Adrenal gland (tissue), 12 donors: ENCODE measurements around the gene PTPDC1. TPM values are rescaled to one million over a fixed set of nuclear protein-coding genes. Genes with fewer than 3 reads are reported as not detected.

Source experiments
- DNase-seq, 7 donors: peaks; one replicate each; pipeline ENCODE4 v3.0.0-alpha.2; 2019 to 2020
- H3K27ac ChIP-seq, 5 donors: fragments of 200-600 bp; sonication (generic) in 4 of 5; 1 replicate in 3 of 5; 2 replicates in 2 of 5; pipeline versions ENCODE4 v1.5.1 to v1.8.0; 2016 to 2020; ENCODE audit warnings: mild to moderate bottlenecking in 1 of 5
- H3K27me3 ChIP-seq: fragments of 200-600 bp; 2 replicates; pipeline ENCODE4 v1.8.0; 2021
- H3K36me3 ChIP-seq, 2 donors: fragments of 200-600 bp; replicated peaks in 1 of 2; 1 replicate in 1 of 2; 2 replicates in 1 of 2; pipeline versions ENCODE4 v1.5.1 to v1.8.0; 2018 to 2022
- H3K4me1 ChIP-seq, 2 donors: fragments of 200-600 bp; replicated peaks in 1 of 2; 1 replicate in 1 of 2; 2 replicates in 1 of 2; pipeline versions ENCODE4 v1.5.1 to v1.8.0; 2018 to 2021
- H3K4me3 ChIP-seq, 4 donors: fragments of 200-600 bp; sonication (generic) in 3 of 4; one replicate each; pipeline ENCODE4 v1.5.1; 2016 to 2018
- H3K9me3 ChIP-seq, 3 donors: fragments of 200-600 bp; sonication (generic) in 1 of 3; replicated peaks in 1 of 3; 1 replicate in 2 of 3; 2 replicates in 1 of 3; pipeline versions ENCODE4 v1.5.1 to v1.8.0; 2016 to 2021
- POLR2A ChIP-seq, 2 donors: fragments of 450-650 bp; IDR thresholded peaks; one replicate each; pipeline ENCODE4 v1.6.1; 2017; ENCODE audit warnings: antibody characterized with exemption in 2 of 2, mild to moderate bottlenecking in 2 of 2, moderate library complexity in 1 of 2
- WGBS, 4 donors: extraction: QIAGEN DNeasy Blood & Tissue Kit in 2 of 4; methylation state at CpG; one replicate each; pipeline versions ENCODE4 v1.1.5 to v1.1.7; 2013 to 2017; 5-methylcytosine and 5-hydroxymethylcytosine counted together
- intact Hi-C, 2 donors: fragments of 100-400 bp; cut with DNase I; formaldehyde crosslinking; loops; one replicate each; pipeline versions ENCODE4 v1.14.1 to v1.15.0; 2022 to 2023
- polyA plus RNA-seq, 3 donors: library from polyadenylated mRNA; stranded (reverse); fragments of 200-250 nt in 2 of 3; fragments of 350-450 nt in 1 of 3; fragmentation: Illumina TruSeq in 1 of 3; extraction: RNeasy Lipid Tissue Mini Kit (QIAGEN cat#74804) in 1 of 3; gene quantifications; one replicate each; pipeline ENCODE4 v1.2.3, GENCODE V29; 2013 to 2014
- total RNA-seq, 9 donors: library from RNA; depleted of rRNA in 4 of 9; stranded (reverse); fragments of >200 nt in 4 of 9; fragments of 120-200 nt in 1 of 9; fragmentation: NEBNext Ultra II Directional in 1 of 9; extraction: Animal tissue kit (Norgen Biotek cat#: 25700) in 1 of 9; gene quantifications; one replicate each; pipeline versions ENCODE4 v1.1.0 to v1.2.4, GENCODE V29; 2013 to 2023
- TF ChIP-seq, protein P1 (sequence below), 6 experiments: fragments of 450-650 bp in 4 of 6; fragments of 200-600 bp in 2 of 6; sonication (generic) in 1 of 6; IDR thresholded peaks; 1 replicate in 5 of 6; 2 replicates in 1 of 6; pipeline versions ENCODE4 v1.5.1 to v1.8.0; 2016 to 2021; ENCODE audit warnings: antibody characterized with exemption in 6 of 6, mild to moderate bottlenecking in 2 of 6, moderate library complexity in 1 of 6
- donor health status: healthy with polysubstance abuse.
- donor health status: Bipolar disorder and iron deficiency.
- donor health status: DM: yes; HTN: yes; CAD: no.
- donor health status: DM: no; HTN: no; CAD: no.
- donor health status: DM: no; HTN: no; CAD: no.
- donor health status: DM: yes; HTN: yes; CAD: no.

The PTPDC1 gene
- total and polyA plus RNA-seq, 12 donors, result 5.1 to 19.4 (median 9.4) TPM

DNA sequence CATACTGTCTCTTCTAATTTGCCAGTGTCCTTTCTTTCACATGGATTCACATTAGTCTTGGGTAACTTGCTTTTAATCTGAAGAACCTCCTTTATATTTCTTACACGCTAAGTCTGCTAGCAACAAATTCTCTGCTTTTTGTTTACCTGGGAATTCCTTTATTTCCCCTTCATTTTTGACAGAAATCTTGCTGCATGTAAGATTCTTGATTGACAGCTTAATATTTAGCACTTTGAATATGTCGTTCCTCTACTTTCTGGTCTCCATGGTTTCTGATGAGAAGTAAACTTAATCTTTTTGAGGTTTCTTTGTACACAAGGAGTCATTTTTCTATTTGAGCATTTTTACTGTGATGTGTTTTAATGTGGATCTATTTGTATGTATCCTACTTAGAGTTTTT lies 6.2 kb upstream of the PTPDC1 start:
- TF ChIP-seq, protein P1, sequence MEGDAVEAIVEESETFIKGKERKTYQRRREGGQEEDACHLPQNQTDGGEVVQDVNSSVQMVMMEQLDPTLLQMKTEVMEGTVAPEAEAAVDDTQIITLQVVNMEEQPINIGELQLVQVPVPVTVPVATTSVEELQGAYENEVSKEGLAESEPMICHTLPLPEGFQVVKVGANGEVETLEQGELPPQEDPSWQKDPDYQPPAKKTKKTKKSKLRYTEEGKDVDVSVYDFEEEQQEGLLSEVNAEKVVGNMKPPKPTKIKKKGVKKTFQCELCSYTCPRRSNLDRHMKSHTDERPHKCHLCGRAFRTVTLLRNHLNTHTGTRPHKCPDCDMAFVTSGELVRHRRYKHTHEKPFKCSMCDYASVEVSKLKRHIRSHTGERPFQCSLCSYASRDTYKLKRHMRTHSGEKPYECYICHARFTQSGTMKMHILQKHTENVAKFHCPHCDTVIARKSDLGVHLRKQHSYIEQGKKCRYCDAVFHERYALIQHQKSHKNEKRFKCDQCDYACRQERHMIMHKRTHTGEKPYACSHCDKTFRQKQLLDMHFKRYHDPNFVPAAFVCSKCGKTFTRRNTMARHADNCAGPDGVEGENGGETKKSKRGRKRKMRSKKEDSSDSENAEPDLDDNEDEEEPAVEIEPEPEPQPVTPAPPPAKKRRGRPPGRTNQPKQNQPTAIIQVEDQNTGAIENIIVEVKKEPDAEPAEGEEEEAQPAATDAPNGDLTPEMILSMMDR (IDR thresholded peaks at IDR 0.05), result no peak
- TF ChIP-seq POLR2A (IDR thresholded peaks at IDR 0.05), result no peak
- Histone ChIP-seq H3K27me3 (no peaks in the 10 kb centered on the region), H3K36me3 (no peaks in the 10 kb centered on the region), H3K27ac (no peak overlapping the region), H3K9me3 (no peaks in the 10 kb centered on the region), H3K4me1 (peaks cover 5 to 6% of the 10 kb centered on the region in 2 donors), H3K4me3 (no peak overlapping the region)
- 76 to 98% (median 87%) methylated on average over 2 of the region's 2 CpGs for WGBS, 4 donors
- intact Hi-C loops, result no loop called here
- DNase-seq, result no peak

DNA sequence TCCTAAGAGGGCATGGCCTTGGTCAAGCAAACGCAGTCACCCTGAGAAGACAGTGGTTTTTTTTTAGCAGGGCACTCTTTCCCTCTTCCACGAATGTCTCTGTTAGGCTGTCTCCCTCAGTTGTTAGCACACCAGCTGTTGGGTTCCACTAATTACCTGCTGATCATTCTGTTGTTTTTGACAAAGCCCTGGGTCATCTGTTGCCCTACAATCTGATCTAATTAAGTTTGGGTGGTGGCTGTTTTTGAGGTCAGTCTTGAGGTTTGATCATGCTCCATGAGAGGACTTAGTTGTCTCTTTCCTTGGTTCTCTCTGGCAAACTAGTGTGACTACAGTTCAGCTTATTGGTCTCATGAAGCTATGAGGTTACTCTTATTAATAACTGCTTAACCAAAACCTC lies 5.0 kb upstream of the PTPDC1 start:
- H3K4me1 ChIP-seq, result no peaks in the 10 kb centered on the region
- intact Hi-C loops, result no loop called here
- no peaks in the 10 kb centered on the region for H3K27me3 ChIP-seq
- H3K4me3 ChIP-seq, result no peak overlapping the region
- H3K36me3 ChIP-seq, result no peaks in the 10 kb centered on the region
- WGBS, 4 donors, result 53 to 69% (median 60%) methylated on average over 2 of the region's 2 CpGs
- H3K9me3 ChIP-seq, result no peaks in the 10 kb centered on the region
- DNase-seq, result no peak
- no peak overlapping the region for H3K27ac ChIP-seq
- no peak for TF ChIP-seq POLR2A (IDR thresholded peaks at IDR 0.05)
- TF ChIP-seq, protein P1 (IDR thresholded peaks at IDR 0.05), result no peak

DNA sequence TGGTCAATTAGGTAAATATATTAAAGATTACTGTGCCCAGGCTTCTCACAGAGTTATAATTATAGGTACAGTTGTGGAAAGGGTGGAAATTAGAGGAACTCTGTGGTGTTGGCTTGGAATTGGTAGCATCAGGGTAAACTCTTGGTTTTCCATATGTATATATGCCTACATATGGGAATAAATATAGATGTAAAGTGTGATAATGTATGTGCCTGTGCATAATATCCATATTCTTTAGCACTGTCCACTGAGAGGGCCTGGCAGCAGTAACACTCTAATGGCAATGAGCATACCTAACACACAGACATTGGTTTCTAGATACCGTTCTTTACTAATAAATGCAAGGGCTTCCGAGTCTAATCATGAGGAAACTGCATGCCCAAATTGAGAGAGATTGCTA lies 4.0 kb upstream of the PTPDC1 start:
- Histone ChIP-seq H3K4me1 (no peaks in the 10 kb centered on the region), H3K4me3 (no peak overlapping the region), H3K36me3 (no peaks in the 10 kb centered on the region), H3K27me3 (no peaks in the 10 kb centered on the region), H3K27ac (no peak overlapping the region), H3K9me3 (no peaks in the 10 kb centered on the region)
- WGBS, 4 donors, result 79 to 92% (median 89%) methylated on average over 2 of the region's 2 CpGs
- DNase-seq, result no peak
- intact Hi-C loops, result no loop called here
- TF ChIP-seq, protein P1 (IDR thresholded peaks at IDR 0.05), result no peak
- no peak for TF ChIP-seq POLR2A (IDR thresholded peaks at IDR 0.05)

DNA sequence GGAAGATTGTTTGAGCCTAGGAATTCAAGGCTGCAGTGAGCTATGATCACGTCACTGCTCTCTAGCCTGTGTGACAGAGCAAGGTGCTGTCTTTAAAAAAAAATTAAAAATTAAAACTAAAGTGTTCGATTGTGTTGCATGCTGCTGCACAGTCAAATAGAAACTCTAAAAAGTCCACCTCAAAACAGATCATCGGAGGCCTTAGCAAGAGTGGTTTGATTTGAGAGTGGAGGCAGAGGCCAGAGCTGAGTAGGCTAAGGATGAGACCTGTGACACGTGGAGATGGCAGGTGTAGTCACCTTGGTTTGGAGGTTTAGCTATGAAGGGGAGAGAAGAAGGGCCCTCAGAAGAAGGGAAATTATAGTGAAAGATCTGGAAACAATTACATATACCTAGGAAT lies 2.8 kb upstream of the PTPDC1 start:
- H3K9me3 ChIP-seq, result no peaks in the 10 kb centered on the region
- no peak for TF ChIP-seq POLR2A (IDR thresholded peaks at IDR 0.05)
- H3K27ac ChIP-seq, result no peak overlapping the region
- no peak for DNase-seq
- 88 to 94% (median 94%) methylated on average over 4 of the region's 4 CpGs for WGBS, 4 donors
- intact Hi-C loops, result no loop called here
- H3K36me3 ChIP-seq, result no peaks in the 10 kb centered on the region
- no peak overlapping the region for H3K4me3 ChIP-seq
- H3K27me3 ChIP-seq, result no peaks in the 10 kb centered on the region
- peaks cover 0 to 4% of the 10 kb centered on the region in 2 donors for H3K4me1 ChIP-seq

DNA sequence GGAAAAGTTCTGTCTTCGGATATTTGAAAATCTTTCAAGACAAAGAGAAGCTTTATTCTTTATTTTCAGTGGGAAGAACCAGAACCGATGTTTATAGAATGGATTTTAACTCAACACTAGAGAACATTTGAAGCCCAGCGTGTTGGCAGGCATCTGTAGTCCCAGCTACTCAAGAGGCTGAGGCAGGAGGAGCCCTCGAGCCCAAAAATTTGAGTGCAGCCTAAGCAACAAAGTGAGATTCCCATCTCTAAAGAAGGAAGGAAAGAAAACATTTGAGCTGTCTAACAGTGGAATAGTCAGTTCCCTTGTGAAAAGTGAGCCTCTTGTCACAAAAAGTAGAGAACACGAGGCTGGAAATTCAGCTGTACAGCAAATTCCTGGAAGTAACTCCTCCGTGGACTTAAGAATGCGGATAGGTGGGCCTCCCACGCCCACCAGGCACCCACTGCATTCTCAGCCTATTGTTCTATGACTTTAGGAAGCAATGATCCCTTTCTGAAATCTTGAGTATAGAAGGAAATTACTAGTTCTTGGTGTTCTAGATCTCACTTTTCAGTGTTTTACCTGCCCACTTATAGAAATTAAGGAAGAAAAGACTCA lies 2.3 kb upstream of the PTPDC1 start:
- Histone ChIP-seq H3K4me1 (peaks cover 0 to 9% of the 10 kb centered on the region in 2 donors), H3K4me3 (no peak overlapping the region), H3K36me3 (no peaks in the 10 kb centered on the region), H3K27me3 (no peaks in the 10 kb centered on the region), H3K9me3 (no peaks in the 10 kb centered on the region), H3K27ac (no peak overlapping the region)
- TF ChIP-seq, protein P1 (IDR thresholded peaks at IDR 0.05), result no peak
- no peak for TF ChIP-seq POLR2A (IDR thresholded peaks at IDR 0.05)
- DNase-seq, result no peak
- intact Hi-C loops, result no loop called here
- 83 to 92% (median 89%) methylated on average over 8 of the region's 8 CpGs for WGBS, 4 donors
